Ammon's horn (tissue), 1 donor: Measurements from ENCODE around the gene FRMD3.
A peak's percentile ranks its signal among the peaks of the same experiment; 100 is the strongest.

Source experiments
- DNase-seq: peaks from one replicate; pipeline ENCODE4 v3.0.0-alpha.2; 2016; ENCODE audit warnings: low spot score

FRMD3 gene

DNA sequence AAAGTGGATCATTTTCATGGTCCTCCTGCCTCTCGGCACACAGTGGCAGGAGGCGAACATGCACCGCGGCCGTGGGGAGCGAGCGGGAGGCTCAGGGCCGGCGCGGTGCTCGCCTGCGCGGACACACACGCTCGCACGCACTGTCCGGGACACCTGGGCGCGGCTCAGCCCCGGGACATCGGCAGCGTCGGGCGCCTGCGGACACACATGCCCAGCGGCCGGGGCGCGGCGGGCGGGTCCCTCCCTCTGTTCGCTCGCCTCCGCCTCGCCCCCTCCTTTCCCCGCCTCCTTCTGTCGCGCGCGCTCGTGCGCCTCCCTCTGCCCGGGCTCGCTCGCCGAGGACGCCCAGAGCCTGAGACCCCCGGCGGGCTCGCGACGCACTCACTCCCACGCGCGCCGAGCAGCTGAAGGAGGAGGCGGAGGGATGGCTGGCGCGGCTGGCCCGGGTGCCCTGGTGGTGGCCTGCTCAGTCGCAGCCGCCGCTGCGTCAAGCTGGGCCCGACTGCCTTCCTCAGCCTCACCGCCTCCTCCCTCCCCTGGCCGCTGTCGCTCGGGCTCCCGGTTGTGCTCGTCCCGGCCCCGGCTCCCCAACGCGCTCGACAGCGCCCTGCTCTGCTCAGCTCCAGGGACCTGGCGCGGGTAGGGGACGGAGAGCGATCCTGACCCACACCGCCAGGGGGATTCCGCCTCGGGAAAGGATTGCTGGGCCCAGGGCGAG, at the start of gene FRMD3:
TSS of gene FRMD3 (minus strand) at position 230 of the 718 bp plus-strand sequence. CDS start at position 60, 170 bp downstream.
- peak; percentile 73 for DNase-seq

DNA sequence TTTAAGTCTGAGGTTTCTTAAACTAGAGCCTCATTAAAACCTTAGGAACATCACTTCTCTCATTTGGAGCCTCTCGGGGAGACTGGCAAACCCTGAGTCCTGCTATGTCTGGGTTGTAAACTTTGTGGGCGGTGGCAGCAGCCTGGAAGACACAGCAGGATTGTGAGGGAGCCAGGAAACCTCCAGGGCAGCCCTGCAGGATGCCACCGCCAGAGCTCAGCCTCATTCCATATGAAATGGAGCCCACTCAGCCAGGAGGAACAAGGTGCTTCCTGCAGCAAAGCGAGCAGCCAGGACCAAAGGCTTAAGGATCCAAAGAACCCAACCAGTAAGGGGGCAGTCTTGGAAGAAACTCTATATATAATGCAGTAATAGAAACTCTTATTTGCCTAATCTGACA, 46.8 kb upstream of the FRMD3 start:
- DNase-seq: no peak

DNA sequence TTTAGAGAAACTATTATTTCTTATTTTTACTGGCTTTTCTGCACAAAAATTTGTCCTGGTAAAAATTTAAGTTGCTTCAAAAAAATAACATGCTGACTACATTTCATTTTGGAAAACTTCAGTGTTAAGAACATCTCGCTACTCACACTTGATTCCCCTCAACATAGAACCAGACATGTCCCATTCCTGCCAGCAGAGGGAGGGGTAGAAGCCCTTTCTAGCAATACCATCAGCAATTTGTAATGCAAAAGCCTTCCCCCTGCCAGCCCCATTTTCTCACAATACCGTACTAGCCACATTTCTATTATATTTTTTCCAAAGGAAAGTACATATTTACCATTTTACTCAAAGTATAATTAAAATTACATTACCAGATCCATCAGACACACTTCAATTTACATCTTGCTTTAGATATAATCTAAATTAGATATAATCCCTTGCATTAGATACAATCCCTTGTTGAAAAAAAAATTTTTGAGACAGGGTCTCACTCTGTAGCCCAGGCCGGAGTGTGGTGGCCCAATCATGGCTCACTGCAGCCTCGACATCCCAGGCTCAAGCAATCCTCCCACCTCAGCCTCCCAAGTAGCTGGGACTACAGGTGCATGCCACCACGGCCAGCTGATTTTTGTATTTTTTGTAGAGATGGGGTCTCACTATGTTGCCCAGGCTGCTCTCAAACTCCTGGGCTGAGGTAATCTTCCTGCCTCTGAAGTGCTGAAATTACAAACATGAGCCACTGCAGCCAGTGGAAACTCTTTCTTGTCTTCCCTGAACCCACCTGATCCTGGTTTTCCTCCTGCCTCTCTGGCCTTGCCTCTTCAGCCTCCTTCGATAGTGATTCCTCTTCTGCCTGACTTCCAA, 45.2 kb upstream of the FRMD3 start:
- DNase-seq: peak; percentile 41

- DNase-seq: no peak
These were observed 43.8 kb upstream of the FRMD3 start for GRCh38 chr9:83582029-83582428.

DNA sequence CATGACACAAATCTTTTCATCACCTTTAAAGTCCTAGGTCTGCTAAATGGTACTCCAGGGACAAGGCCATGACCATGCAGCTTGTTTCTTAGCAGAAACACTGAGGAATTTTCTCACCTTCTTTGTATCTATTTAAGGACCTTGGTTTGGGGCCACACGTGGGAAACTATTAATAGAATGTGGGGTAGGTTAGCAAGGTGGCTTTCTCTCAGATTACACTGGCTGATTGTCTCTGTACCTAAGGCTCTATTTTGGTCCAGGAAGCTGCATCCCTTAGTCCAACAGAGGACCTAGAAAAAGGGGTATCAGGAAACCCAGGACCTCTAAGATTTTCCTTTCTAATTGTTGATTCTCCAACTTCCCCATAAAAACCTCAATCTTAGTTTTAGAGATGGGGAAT, 36.3 kb upstream of the FRMD3 start:
- no peak for DNase-seq

GRCh38 chr9:83572524-83572923, 34.3 kb upstream of the FRMD3 start:
- DNase-seq: peak; percentile 24

DNA sequence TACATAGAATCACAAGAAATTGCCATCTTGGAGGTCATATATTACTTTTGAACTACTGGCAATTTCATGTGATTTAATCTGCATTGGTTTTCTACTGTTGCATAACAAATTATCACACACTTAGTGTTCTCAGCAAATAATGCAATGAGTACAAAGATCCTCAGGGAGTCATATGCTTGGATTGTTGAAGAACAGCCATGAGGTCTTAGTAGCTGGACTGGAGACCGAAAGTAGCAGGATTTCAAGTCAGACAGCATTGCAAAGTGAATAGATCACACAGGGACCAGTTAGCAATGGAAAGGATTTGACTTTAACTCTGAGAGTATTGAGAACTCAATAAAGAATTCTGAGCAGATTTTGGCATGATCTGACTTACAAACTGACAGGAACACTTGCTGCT, 32.2 kb upstream of the FRMD3 start:
- no peak for DNase-seq

GRCh38 chr9:83569326-83569725, 31.1 kb upstream of the FRMD3 start:
- peak; percentile 64 for DNase-seq

DNA sequence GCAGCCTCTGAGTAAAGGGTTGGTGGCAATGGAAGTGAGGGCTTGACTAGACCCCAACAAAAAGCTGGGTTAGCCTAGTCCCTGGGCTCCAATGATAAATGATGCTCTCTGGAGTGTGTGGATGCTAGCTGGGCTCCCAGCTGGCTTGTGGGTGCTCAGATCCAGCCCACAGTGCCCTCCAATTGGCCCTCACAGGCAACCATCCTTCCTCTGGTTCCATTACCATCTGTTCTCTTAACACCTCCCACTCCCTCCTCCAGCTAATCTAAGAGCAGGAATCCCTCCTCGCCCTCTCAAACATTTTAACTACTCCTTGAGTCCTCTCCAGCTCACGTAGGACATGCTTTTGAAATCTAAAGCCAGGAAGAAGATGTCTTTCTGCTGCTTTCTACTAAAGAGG, 25.2 kb upstream of the FRMD3 start:
- DNase-seq: peak; percentile 27

GRCh38 chr9:83560169-83560826, 22.1 kb upstream of the FRMD3 start:
- DNase-seq: no peak

GRCh38 chr9:83557771-83558170, 19.6 kb upstream of the FRMD3 start:
- DNase-seq: no peak

- no peak for DNase-seq
These were observed 19.1 kb upstream of the FRMD3 start for GRCh38 chr9:83557317-83557716.

- no peak for DNase-seq
These were observed 16.1 kb upstream of the FRMD3 start for GRCh38 chr9:83554278-83554677.

GRCh38 chr9:83544002-83544698, 5.9 kb upstream of the FRMD3 start:
- DNase-seq: peak; percentile 21

GRCh38 chr9:83538890-83539238, 663 bp upstream of the FRMD3 start:
- DNase-seq: no peak

DNA sequence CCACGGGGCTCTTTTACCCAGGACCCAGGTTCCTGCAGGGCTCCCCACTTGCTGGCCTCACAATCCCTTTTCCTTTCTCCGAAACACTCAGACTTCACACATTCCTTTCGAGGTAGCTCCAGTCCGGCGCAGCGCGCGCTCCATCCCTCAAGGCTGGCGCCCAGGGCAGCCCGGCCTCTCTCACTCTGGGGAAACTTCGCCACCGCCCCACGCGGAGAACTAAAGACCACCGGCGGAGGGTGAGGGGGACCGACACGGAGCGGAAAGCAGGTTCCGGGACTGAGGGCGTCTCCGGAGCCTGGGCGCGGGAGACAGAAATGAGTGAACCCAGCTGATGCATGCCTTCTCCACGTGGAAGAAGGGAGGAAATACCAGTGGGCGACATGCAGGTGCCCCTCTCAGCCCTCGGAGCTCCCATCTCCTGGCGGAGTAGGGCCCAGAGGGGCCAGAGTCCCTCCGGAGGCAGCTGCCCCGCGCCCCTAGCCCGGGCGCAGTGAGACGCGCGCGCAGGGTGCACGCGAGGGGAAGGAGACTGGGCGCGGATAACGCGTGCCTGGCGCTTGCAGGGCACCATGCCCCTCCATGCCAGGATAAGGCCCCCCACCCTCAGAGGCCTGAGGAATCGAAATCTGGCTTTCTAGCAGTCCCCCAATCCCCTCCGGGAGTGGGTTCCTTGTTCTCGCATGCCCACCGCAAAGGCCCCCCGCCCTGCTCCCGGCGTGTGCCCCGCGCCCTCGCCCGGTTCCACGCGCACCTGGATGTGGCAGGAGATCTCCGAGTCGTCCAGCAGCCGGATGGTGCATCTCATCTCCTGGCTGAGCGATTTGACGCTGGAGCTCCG, 650 bp downstream of the FRMD3 start:
- DNase-seq: no peak

- no peak for DNase-seq
These were observed 1.9 kb downstream of the FRMD3 start for GRCh38 chr9:83536332-83536731.

DNA sequence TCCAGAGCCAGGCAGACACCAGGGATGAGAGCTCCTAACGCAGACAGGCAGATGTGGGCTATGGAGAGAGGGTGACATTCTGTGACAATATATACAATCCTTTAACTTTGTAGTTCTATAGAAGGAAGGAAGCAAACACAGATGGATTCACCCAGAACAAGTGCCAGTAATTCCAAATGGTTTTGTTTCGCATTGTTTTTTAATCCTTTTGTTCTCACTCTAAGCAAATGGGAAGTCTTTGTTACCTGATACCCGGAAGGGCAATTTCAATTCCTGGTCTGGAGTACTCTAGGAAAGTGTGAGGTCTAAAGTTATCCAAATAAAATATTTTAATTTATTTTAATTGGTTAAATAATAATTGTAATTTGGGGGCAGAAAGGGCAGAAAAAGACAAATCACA, 2.5 kb downstream of the FRMD3 start:
- DNase-seq: no peak

GRCh38 chr9:83533296-83533695, 4.9 kb downstream of the FRMD3 start:
- no peak for DNase-seq

GRCh38 chr9:83526901-83527300, 11.3 kb downstream of the FRMD3 start:
- DNase-seq: no peak

DNA sequence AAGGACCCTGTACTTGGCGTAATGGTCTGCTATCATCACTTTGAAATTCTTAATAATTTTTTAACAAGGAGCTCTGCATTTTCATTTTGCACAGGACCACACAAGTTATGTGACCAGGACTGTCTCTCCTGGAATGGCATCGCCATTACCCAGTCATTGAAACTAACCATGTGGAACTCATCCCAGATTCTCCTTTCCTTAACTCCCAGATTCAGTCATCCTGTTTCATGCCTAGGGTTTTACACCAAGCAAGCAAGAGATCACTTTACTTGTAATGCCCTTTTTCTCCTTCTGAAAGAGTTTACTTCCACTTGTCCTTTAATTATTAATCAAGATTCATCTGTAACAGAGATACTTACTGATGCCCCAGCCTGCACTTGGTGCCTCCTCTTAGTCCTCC, 12.0 kb downstream of the FRMD3 start:
- DNase-seq: no peak
